ENCODE data around the gene CDC42BPG. TPM values are rescaled to one million over a fixed set of nuclear protein-coding genes. Genes with fewer than 3 reads are reported as not detected.
A peak's percentile ranks its signal among the peaks of the same experiment; 100 is the strongest.

Gene CDC42BPG
- total and polyA plus RNA-seq, 3 experiments from 2014 or later = 0.52 to 2.3 (median 0.66) TPM

- Histone ChIP-seq H3K4me1 (ENCODE audit: insufficient read depth, low read length) (peaks cover 7% of the 10 kb centered on the region), H3K27me3 (ENCODE audit: insufficient read depth, low read length, poor library complexity, severe bottlenecking) (no peaks in the 10 kb centered on the region), H3K4me3 (ENCODE audit: low read length) (no peak overlapping the region), H3K36me3 (ENCODE audit: insufficient read depth, low read length) (no peaks in the 10 kb centered on the region), H3K9me3 (ENCODE audit: low read length) (no peaks in the 10 kb centered on the region), H3K27ac (ENCODE audit: low read depth, low read length) (no peak overlapping the region)
- H3K27me3 Mint-ChIP-seq = no peaks in the 10 kb centered on the region
- no peaks in the 10 kb centered on the region for H3K9me3 Mint-ChIP-seq
- no peak overlapping the region for H3K4me3 Mint-ChIP-seq
- H3K4me1 Mint-ChIP-seq = peaks cover 3 to 6% (median 5%) of the 10 kb centered on the region in 3 donors
- DNase-seq = peak in 1 of 5 donors; percentile 35
- ChIA-PET CTCF (interaction anchor here (1.3 to 2.6 kb wide), 3 partner anchors 10 to 98 kb away, joined by 3 to 7 read pairs (median 3); no protein-coding TSS in a partner anchor), POLR2A (interaction anchor here (1.1 to 1.3 kb wide), 2 partner anchors 12 to 16 kb away, joined by 4 to 5 read pairs; partner anchors contain the start of gene MAP4K2)
- H3K36me3 Mint-ChIP-seq = peaks cover 0 to 31% (median 4%) of the 10 kb centered on the region in 3 donors
- peak overlapping the region in 4 of 8 donors; percentile 2 to 45 (median 34) for H3K27ac Mint-ChIP-seq
Measured at GRCh38 chr11:64786308-64786707, 58.1 kb downstream of the CDC42BPG start.

DNA sequence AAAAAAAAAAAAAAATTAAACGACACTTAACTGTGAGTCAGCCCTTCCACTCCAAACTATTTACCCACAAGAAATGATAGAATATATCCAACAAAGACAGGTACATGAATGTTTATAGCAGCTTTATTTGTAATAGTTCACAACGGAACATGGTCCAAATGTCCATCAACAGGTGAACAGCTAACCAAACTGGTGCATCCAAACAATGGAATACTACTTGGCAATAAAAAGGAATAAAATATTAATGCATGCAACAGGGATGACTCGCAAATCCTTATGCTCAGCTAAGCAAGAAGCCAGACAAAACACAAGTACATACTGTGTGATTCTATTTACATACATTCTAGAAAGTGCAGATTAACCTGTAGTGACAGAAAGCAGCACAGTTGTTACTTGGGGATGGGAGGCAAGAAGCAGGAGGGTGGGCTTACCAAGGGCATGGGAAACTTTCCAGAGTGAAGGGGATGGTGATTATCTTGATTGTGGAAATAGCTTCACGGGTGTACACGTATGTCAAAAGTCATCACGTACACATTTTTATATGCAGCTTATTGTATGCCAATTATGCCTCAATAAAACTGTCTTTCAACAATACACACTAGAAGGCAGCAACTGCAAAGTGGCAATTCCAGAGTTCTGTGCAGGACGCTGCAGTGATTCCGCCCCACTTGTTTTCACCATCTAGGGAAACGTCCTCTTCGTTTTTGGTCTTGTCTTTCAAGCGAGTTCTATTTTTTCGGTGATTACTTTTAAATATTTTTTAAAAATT lies 59.5 kb downstream of the CDC42BPG start:
- Histone ChIP-seq H3K4me1 (ENCODE audit: insufficient read depth, low read length) (peaks cover 14% of the 10 kb centered on the region), H3K36me3 (ENCODE audit: insufficient read depth, low read length) (no peaks in the 10 kb centered on the region), H3K9me3 (ENCODE audit: low read length) (no peaks in the 10 kb centered on the region), H3K4me3 (ENCODE audit: low read length) (no peak overlapping the region), H3K27ac (ENCODE audit: low read depth, low read length) (no peak overlapping the region), H3K27me3 (ENCODE audit: insufficient read depth, low read length, poor library complexity, severe bottlenecking) (no peaks in the 10 kb centered on the region)
- DNase-seq = no peak
- H3K27me3 Mint-ChIP-seq = no peaks in the 10 kb centered on the region
- H3K4me3 Mint-ChIP-seq = no peak overlapping the region
- no peaks in the 10 kb centered on the region for H3K9me3 Mint-ChIP-seq
- H3K4me1 Mint-ChIP-seq = peaks cover 13 to 19% (median 18%) of the 10 kb centered on the region in 3 donors
- ChIA-PET POLR2A (interaction anchor here (0.7 to 1.6 kb wide), 4 partner anchors 10 to 40 kb away, joined by 3 to 5 read pairs (median 4); partner anchors contain the start of gene MAP4K2), CTCF (interaction anchor here (0.7 to 2.6 kb wide), 8 partner anchors 10 to 96 kb away, joined by 3 to 7 read pairs (median 4); no protein-coding TSS in a partner anchor)
- H3K27ac Mint-ChIP-seq = peak overlapping the region in 4 of 8 donors; percentile 2 to 33 (median 20)
- H3K36me3 Mint-ChIP-seq = peaks cover 0 to 21% (median 3%) of the 10 kb centered on the region in 3 donors

DNA sequence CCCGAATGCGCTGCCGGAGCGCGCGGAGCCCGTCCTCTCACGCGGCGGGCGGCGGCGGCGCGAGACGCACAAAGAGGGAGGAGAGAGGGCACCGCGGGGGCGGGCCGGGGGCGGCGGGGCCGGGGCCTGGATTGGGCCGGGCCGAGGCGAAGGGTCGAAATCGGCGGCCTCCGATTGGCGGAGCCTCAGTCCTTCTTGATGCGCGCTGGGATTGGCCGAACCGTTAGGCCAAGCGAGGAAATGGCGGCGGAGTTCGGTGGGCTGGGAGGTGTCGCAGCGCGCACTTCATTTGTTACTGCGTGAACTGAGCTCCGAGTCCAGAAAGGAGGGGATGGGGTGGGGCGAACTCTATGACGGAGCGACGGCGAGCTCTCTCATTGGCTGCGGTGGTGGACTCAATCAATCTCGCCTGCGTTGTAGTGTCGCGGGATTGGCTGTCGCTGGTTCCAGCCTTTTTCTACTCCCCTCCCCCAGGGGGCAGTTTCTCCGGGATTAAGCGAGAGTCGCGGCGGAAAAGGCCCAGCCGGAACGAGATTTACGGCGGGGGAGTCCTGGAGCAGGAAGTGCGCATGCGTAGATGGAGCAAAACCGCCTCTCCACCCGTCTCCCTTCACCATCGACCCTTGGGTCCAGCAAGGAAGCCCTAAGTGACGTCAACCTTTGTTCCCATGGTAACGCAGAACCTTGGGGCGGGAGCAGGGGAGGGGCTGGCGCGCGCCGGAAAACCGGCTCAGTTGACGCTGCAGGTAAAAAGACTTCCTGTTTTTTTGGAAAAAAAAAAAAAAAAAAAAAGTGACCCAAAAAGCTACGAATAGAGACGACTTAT lies 65.8 kb downstream of the CDC42BPG start, which contains the start of gene SF1:
Gene SF1 (minus strand): TSS at position 70 of the 826 bp plus-strand sequence. CDS start 150 bp downstream, outside the sequence.
- Histone ChIP-seq H3K27ac (ENCODE audit: low read depth, low read length) (peak within 1 kb of the TSS; percentile 98), H3K27me3 (ENCODE audit: insufficient read depth, low read length, poor library complexity, severe bottlenecking) (no peaks in the 10 kb centered on the region), H3K36me3 (ENCODE audit: insufficient read depth, low read length) (peaks cover 31% of the 10 kb centered on the region), H3K9me3 (ENCODE audit: low read length) (no peaks in the 10 kb centered on the region), H3K4me1 (ENCODE audit: insufficient read depth, low read length) (peaks cover 53% of the 10 kb centered on the region), H3K4me3 (ENCODE audit: low read length) (peak within 1 kb of the TSS; percentile 99)
- ChIA-PET CTCF (interaction anchor here (0.6 to 26.7 kb wide), 13 partner anchors 9 to 104 kb away, joined by 3 to 441 read pairs (median 4); partner anchors contain the start of genes PYGM and RASGRP2), POLR2A (interaction anchor here (0.6 to 6.6 kb wide), 38 partner anchors 8 to 1218 kb away, joined by 3 to 158 read pairs (median 6); partner anchors contain the start of genes BAD, CDC42BPG, FAU and MALAT1)
- H3K4me3 Mint-ChIP-seq = peak within 1 kb of the TSS; percentile 90 to 96 (median 95)
- DNase-seq = peak; percentile 98 to 100 (median 100)
- H3K36me3 Mint-ChIP-seq = peaks cover 22 to 47% (median 28%) of the 10 kb centered on the region in 3 donors
- peaks cover 0 to 7% of the 10 kb centered on the region in 2 donors for H3K27me3 Mint-ChIP-seq
- peaks cover 58 to 64% (median 63%) of the 10 kb centered on the region in 3 donors for H3K4me1 Mint-ChIP-seq
- no peaks in the 10 kb centered on the region for H3K9me3 Mint-ChIP-seq
- peak within 1 kb of the TSS; percentile 97 to 100 (median 99) for H3K27ac Mint-ChIP-seq

GRCh38 chr11:64778223-64778472 lies 66.3 kb downstream of the CDC42BPG start:
- Histone ChIP-seq H3K27ac (ENCODE audit: low read depth, low read length) (peak overlapping the region; percentile 98), H3K27me3 (ENCODE audit: insufficient read depth, low read length, poor library complexity, severe bottlenecking) (no peaks in the 10 kb centered on the region), H3K9me3 (ENCODE audit: low read length) (no peaks in the 10 kb centered on the region), H3K4me3 (ENCODE audit: low read length) (no peak overlapping the region), H3K4me1 (ENCODE audit: insufficient read depth, low read length) (peaks cover 58% of the 10 kb centered on the region), H3K36me3 (ENCODE audit: insufficient read depth, low read length) (peaks cover 37% of the 10 kb centered on the region)
- Mint-ChIP-seq H3K27ac (peak overlapping the region in 7 of 8 donors; percentile 97 to 100 (median 99)), H3K27me3 (peaks cover 0 to 7% of the 10 kb centered on the region in 2 donors), H3K9me3 (no peaks in the 10 kb centered on the region), H3K4me1 (peaks cover 62 to 70% (median 68%) of the 10 kb centered on the region in 3 donors), H3K36me3 (peaks cover 27 to 52% (median 31%) of the 10 kb centered on the region in 3 donors), H3K4me3 (peak overlapping the region; percentile 82 to 92 (median 88))
- ChIA-PET POLR2A (interaction anchor here (0.9 to 6.6 kb wide), 22 partner anchors 10 to 721 kb away, joined by 3 to 158 read pairs (median 8); partner anchors contain the start of genes BAD, CDC42BPG, FAU and MAP4K2), CTCF (interaction anchor here (0.7 to 26.7 kb wide), 10 partner anchors 10 to 89 kb away, joined by 3 to 441 read pairs (median 4); partner anchors contain the start of genes PYGM and RASGRP2)
- DNase-seq = no peak

- peak overlapping the region; percentile 90 to 96 (median 95) for H3K4me3 Mint-ChIP-seq
- peak; percentile 77 to 88 (median 82) for DNase-seq
Measured at GRCh38 chr11:64777449-64778222, 66.8 kb downstream of the CDC42BPG start.

GRCh38 chr11:64776875-64777274 lies 67.6 kb downstream of the CDC42BPG start:
- POLR2A ChIA-PET = interaction anchor here (1.4 to 6.6 kb wide), 6 partner anchors 8 to 34 kb away, joined by 8 to 158 read pairs (median 40); partner anchors contain the start of genes MEN1, PYGM and RASGRP2
- H3K4me3 ChIP-seq (ENCODE audit: low read length) = peak overlapping the region; percentile 99

More at GRCh38 chr11:64777449-64778222, 66.8 kb downstream of the CDC42BPG start:
- no peaks in the 10 kb centered on the region for H3K9me3 Mint-ChIP-seq
- peak overlapping the region; percentile 58 to 98 (median 96) for H3K27ac Mint-ChIP-seq
- peak overlapping the region; percentile 99 for H3K4me3 ChIP-seq (ENCODE audit: low read length)
- peaks cover 63% of the 10 kb centered on the region for H3K4me1 ChIP-seq (ENCODE audit: insufficient read depth, low read length)
- peaks cover 32 to 58% (median 34%) of the 10 kb centered on the region in 3 donors for H3K36me3 Mint-ChIP-seq
- no peaks in the 10 kb centered on the region for H3K27me3 ChIP-seq (ENCODE audit: insufficient read depth, low read length, poor library complexity, severe bottlenecking)
- H3K27ac ChIP-seq (ENCODE audit: low read depth, low read length) = peak overlapping the region; percentile 98
- CTCF ChIA-PET = interaction anchor here (1.1 to 26.7 kb wide), 6 partner anchors 10 to 33 kb away, joined by 3 to 441 read pairs (median 9); partner anchors contain the start of gene RASGRP2
- H3K36me3 ChIP-seq (ENCODE audit: insufficient read depth, low read length) = peaks cover 42% of the 10 kb centered on the region
- no peaks in the 10 kb centered on the region for H3K9me3 ChIP-seq (ENCODE audit: low read length)
- H3K27me3 Mint-ChIP-seq = peaks cover 0 to 7% of the 10 kb centered on the region in 2 donors
- POLR2A ChIA-PET = interaction anchor here (0.7 to 6.6 kb wide), 14 partner anchors 9 to 493 kb away, joined by 3 to 158 read pairs (median 12); partner anchors contain the start of genes BAD, EHD1, MAP4K2 and MEN1
- H3K4me1 Mint-ChIP-seq = peaks cover 67 to 75% (median 74%) of the 10 kb centered on the region in 3 donors

More at GRCh38 chr11:64776875-64777274, 67.6 kb downstream of the CDC42BPG start:
- H3K4me1 ChIP-seq (ENCODE audit: insufficient read depth, low read length) = peaks cover 71% of the 10 kb centered on the region
- no peaks in the 10 kb centered on the region for H3K27me3 ChIP-seq (ENCODE audit: insufficient read depth, low read length, poor library complexity, severe bottlenecking)
- H3K27ac ChIP-seq (ENCODE audit: low read depth, low read length) = peak overlapping the region; percentile 75
- H3K4me3 Mint-ChIP-seq = peak overlapping the region; percentile 90 to 96 (median 95)
- no peaks in the 10 kb centered on the region for H3K9me3 ChIP-seq (ENCODE audit: low read length)
- DNase-seq = peak in 1 of 5 donors; percentile 29
- H3K9me3 Mint-ChIP-seq = no peaks in the 10 kb centered on the region
- peaks cover 75 to 82% (median 81%) of the 10 kb centered on the region in 3 donors for H3K4me1 Mint-ChIP-seq
- peaks cover 0 to 7% of the 10 kb centered on the region in 2 donors for H3K27me3 Mint-ChIP-seq
- CTCF ChIA-PET = interaction anchor here (0.7 to 26.7 kb wide), 5 partner anchors 9 to 92 kb away, joined by 3 to 441 read pairs (median 7); partner anchors contain the start of gene RASGRP2
- H3K27ac Mint-ChIP-seq = peak overlapping the region; percentile 58 to 98 (median 96)
- H3K36me3 Mint-ChIP-seq = peaks cover 32 to 65% (median 41%) of the 10 kb centered on the region in 3 donors
- peaks cover 50% of the 10 kb centered on the region for H3K36me3 ChIP-seq (ENCODE audit: insufficient read depth, low read length)

Measured in CD8-positive, alpha-beta memory T cell (primary cell).